HG03469 (cell line): ENCODE data around the gene TMEM255A.
A peak's percentile ranks its signal among the peaks of the same experiment; 100 is the strongest.

Experiments
- ATAC-seq: cut with Tn5 transposase; IDR thresholded peaks from one replicate; pipeline ENCODE4 v1.9.1; 2021; ENCODE audit warnings: mild to moderate bottlenecking, moderate library complexity, moderate number of reproducible peaks; ENCODE audit not compliant: unreplicated experiment

The TMEM255A gene

GRCh38 chrX:120271218-120271617 is 40.0 kb downstream of the TMEM255A start:
- no peak for ATAC-seq

- ATAC-seq, result no peak
These were observed 40.7 kb downstream of the TMEM255A start for GRCh38 chrX:120270567-120270966.

- no peak for ATAC-seq
These were observed 41.8 kb downstream of the TMEM255A start for GRCh38 chrX:120269373-120270035.

DNA sequence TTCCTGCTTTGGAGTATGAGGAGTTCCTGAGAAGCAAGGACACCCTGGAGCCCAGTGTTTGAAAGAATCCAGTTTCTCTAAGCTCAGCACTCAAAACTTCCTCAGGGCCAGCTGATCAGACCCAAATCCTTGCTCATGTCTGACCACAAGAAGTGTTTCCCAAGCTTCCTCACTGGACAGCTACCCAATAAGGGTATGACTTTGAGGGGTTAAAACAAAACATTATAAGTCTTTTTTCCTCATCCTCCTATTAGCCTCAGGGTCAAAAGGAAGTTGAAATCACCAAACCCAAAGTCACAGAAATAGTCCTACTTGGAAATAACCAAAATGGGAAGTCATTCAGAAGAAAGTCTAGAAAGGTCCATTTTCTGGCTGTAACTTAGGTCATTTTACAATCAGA is 46.9 kb downstream of the TMEM255A start:
- ATAC-seq, result no peak

GRCh38 chrX:120262859-120263708 is 48.2 kb downstream of the TMEM255A start:
- ATAC-seq, result no peak

- no peak for ATAC-seq
These were observed 50.9 kb downstream of the TMEM255A start for GRCh38 chrX:120260369-120260768.

GRCh38 chrX:120253784-120254183 is 57.5 kb downstream of the TMEM255A start:
- ATAC-seq, result no peak

DNA sequence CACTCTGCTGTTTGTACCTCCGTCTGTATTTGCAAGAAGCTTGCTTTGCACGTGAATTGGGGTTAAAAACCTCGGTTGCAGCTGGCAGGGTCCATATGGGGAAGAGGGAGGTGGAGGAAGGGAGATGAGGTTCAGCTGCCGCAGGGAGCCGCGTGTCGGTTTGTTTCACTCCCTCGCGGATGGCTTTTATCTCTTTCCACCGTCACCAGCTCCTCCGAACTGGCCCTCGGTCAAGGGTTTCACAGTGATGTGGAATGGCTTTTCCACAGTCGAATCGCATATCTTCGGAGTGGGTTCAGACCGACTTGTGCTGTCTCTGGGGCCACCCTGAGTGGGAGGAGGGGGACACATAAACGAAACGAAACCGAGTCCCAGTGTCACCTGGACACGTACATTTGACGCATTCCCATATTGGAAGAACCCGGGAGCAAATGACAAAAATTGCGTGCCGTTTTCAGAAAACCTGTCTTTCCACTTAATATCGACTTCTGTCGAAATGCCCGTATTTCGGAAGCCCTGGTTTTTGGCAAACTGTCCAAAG is 59.7 kb downstream of the TMEM255A start:
- ATAC-seq, result no peak

- ATAC-seq, result peak; percentile 93
These were observed 60.6 kb downstream of the TMEM255A start, which contains the start of gene ZBTB33 for GRCh38 chrX:120250522-120251271. Gene ZBTB33, plus strand, starts transcription at chrX:120250812. Its CDS starts 2,604 bp downstream, at chrX:120253416.

GRCh38 chrX:120244735-120245498 is 66.3 kb downstream of the TMEM255A start:
- ATAC-seq, result peak; percentile 83

GRCh38 chrX:120244395-120244734 is 66.9 kb downstream of the TMEM255A start:
- peak; percentile 8 for ATAC-seq

DNA sequence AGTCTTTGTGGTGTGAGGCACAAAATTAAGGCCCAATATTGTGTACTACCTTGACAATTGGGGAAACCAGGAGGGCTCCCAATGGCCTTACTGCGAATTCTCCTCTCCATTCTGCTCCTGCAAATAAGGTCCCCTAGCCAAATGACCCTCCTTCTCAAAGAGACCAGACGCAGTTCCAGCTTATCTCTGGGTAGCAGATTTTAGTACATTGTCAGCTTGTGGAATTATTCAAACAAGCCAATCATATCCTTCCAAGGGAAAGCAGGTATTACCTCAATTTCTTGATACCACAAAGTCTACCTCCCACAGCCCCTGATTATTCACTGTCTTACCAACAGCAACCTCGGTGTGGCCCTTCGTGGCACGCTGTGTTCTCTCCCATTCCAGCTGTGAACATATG is 68.4 kb downstream of the TMEM255A start:
- no peak for ATAC-seq

DNA sequence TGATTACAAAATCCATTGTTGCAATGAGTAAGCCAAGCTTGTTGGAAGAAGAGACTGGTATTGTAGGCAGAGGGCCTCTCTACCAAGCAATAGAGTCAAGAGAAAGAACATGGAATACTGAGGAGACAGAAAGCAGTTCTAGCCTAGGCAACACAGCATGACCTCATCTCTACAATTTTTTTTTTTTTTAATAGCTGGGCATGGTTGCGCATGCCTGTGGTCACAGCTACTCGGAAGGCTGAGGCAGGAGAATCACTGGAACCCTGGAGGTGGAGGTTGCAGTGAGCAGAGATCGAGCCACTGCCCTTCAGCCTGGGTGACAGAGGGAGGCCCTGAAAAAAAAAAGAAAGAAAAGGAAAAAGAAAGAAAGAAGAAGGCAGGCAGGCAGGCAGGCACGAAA is 72.3 kb downstream of the TMEM255A start:
- no peak for ATAC-seq

DNA sequence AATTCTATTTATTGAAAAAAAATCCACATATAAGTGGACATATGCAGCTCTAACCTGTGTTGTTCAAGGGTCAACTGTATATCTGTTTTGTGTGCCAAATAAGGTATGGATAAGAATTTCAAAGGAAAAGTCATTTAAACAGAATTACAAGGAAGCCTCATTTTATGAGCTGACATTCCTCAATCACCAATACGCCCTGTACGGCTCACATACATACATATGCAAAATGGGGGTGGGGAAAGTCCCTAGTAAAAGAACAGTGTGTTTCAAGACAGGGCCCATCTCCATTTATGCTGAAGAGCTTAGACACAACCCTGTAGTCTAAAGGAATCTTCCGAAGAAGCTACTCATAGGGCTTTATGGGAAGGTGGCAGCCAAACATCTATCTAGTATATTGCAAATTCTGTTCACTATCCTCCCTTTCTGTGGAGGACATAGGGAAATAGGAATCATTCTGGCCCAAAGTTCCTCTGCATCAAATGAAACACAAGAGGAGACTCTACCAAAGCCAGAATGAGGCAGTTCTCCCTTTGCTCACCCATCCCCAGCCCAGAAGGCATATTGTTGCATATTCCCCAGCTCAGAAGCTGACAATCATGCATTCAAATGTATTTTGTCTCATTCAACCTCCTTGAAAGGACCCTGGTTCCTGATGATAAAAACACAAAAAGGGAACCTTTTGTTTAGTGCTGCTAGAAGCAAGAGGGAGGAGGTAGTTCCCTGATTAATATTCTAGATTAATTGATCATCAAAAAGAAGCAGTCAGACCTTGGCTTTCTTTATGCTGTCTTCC is 74.4 kb downstream of the TMEM255A start:
- ATAC-seq, result no peak

GRCh38 chrX:120235284-120235683 is 76.0 kb downstream of the TMEM255A start:
- no peak for ATAC-seq

DNA sequence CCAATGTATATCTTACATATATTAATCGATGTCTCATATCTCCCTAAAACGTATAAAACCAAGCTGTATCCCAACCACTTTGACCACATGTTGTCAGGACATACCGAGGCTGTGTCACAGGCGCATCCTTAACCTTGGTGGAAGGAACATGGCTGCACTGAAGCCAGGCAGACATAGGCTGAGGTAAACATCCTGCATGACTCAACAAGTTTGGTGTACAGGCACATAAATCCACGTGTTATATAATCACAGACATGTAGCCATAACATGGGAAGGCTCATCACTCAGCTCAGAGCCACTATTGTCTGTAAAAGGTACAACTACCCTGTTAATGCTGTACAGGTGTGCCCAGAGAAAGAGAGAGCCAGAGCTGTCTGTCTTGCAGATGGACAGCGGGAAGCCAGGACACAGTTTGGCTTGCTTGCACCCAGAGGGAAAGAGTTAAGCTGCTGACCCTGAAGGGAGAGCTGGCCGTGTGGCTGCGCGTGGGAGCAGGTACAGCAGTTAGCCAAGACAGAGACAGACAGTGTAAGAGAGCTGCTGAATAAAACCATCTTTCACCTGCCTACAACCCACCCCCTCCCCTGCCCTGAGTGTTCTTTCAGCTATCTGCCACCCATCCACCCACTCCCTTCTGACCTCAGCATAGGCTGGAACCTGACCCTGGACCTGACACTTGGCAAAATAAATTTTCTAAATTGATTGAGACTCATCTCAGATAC is 82.9 kb downstream of the TMEM255A start:
- ATAC-seq, result no peak

GRCh38 chrX:120224388-120224787 is 86.9 kb downstream of the TMEM255A start:
- no peak for ATAC-seq

GRCh38 chrX:120223374-120223773 is 87.9 kb downstream of the TMEM255A start:
- ATAC-seq, result no peak
